HG03025 (cell line): ENCODE results near the gene ZNF208.
"Not testable (repeated sequence)": the region's sequence is repeated elsewhere in the genome, so short reads cannot be mapped to it uniquely, and the experiment has no call there.

ENCODE experiments used
- ATAC-seq: cut with Tn5 transposase; IDR thresholded peaks from one replicate; pipeline ENCODE4 v1.9.1; 2021; ENCODE audit warnings: mild to moderate bottlenecking, moderate library complexity; ENCODE audit not compliant: unreplicated experiment, low FRiP score

Gene ZNF208

GRCh38 chr19:22010437-22011143 lies at the start of gene ZNF208:
TSS of gene ZNF208 (minus strand) at chr19:22010943. CDS start at chr19:22010794, 149 bp downstream.
- ATAC-seq, result not testable (repeated sequence)

- ATAC-seq, result no peak
These were observed 41.9 kb upstream of the ZNF208 start for GRCh38 chr19:22052644-22053013.

GRCh38 chr19:22041151-22041550 lies 30.4 kb upstream of the ZNF208 start:
- not testable (repeated sequence) for ATAC-seq

- no peak for ATAC-seq
These were observed 19.9 kb upstream of the ZNF208 start for GRCh38 chr19:22030680-22031079.

- ATAC-seq, result no peak
These were observed 15.9 kb upstream of the ZNF208 start for GRCh38 chr19:22026687-22027086.

- not testable (repeated sequence) for ATAC-seq
These were observed 14.8 kb upstream of the ZNF208 start for GRCh38 chr19:22025539-22025938.

GRCh38 chr19:21970466-21970865 lies 40.3 kb downstream of the ZNF208 start:
- ATAC-seq, result no peak

GRCh38 chr19:21947775-21948174 lies 63.0 kb downstream of the ZNF208 start:
- no peak for ATAC-seq

- no peak for ATAC-seq
These were observed 70.1 kb downstream of the ZNF208 start for GRCh38 chr19:21940684-21941083.

- no peak for ATAC-seq
These were observed 76.2 kb downstream of the ZNF208 start for GRCh38 chr19:21934593-21934992.

- no peak for ATAC-seq
These were observed 76.6 kb downstream of the ZNF208 start for GRCh38 chr19:21934131-21934530.

- no peak for ATAC-seq
These were observed 88.5 kb downstream of the ZNF208 start for GRCh38 chr19:21922276-21922675.

GRCh38 chr19:21921691-21922180 lies 89.0 kb downstream of the ZNF208 start:
- ATAC-seq, result no peak

- ATAC-seq, result no peak
These were observed 95.3 kb downstream of the ZNF208 start for GRCh38 chr19:21915411-21915810.

- ATAC-seq, result no peak
These were observed 98.1 kb downstream of the ZNF208 start for GRCh38 chr19:21912654-21913053.

GRCh38 chr19:21910318-21910717 lies 100.4 kb downstream of the ZNF208 start:
- no peak for ATAC-seq

GRCh38 chr19:21908066-21908465 lies 102.7 kb downstream of the ZNF208 start:
- no peak for ATAC-seq

- no peak for ATAC-seq
These were observed 103.2 kb downstream of the ZNF208 start for GRCh38 chr19:21907516-21907915.

- ATAC-seq, result no peak
These were observed 108.2 kb downstream of the ZNF208 start for GRCh38 chr19:21902571-21902970.

GRCh38 chr19:21901861-21902260 lies 108.9 kb downstream of the ZNF208 start:
- no peak for ATAC-seq

- no peak for ATAC-seq
These were observed 110.3 kb downstream of the ZNF208 start for GRCh38 chr19:21900401-21900800.

- no peak for ATAC-seq
These were observed 119.7 kb downstream of the ZNF208 start for GRCh38 chr19:21891086-21891485.
